T1000 (cell line): ENCODE results near the gene BTC.
"Not testable (repeated sequence)": the region's sequence is repeated elsewhere in the genome, so short reads cannot be mapped to it uniquely, and the experiment has no call there.

Experiments
- DNase-seq: peaks from one replicate; lab custom pipeline; 2025; ENCODE audit warnings: mixed read lengths; lab: John Stamatoyannopoulos, UW

The BTC gene, protein sequence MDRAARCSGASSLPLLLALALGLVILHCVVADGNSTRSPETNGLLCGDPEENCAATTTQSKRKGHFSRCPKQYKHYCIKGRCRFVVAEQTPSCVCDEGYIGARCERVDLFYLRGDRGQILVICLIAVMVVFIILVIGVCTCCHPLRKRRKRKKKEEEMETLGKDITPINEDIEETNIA

DNA sequence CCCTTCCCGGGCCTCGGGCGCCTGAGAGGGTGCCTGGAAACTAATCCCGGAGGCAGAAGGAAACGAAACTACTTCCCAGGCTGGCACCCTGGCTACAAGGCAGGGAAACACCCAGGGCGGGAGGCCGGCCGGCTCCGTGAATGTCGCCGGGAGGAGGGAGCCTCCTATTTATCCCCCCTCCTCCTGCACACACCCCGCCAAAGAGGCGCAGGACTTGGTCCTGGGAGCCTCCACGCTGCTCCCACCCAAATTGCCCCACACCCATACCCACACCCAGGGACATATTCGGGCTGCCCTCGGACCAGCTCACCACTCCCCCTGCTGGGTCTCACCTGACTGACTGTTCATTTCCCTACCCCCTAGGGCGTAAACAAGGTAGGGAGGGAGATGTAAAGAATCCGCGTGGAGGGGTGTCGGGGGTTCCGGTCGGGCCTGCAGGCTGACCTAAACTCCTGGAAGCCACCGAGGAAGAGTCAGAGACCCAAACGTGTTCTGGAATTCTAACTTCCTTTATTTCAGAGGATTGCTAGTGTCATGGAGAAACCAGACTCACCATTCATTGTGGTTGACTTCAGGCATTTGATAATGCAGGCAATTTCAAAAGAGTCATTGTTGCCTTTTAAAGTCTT is at the start of gene BTC:
Gene BTC, minus strand, starts transcription at position 142 of the 629 bp plus-strand sequence. CDS start 198 bp downstream, outside the sequence.
- no peak for DNase-seq

GRCh38 chr4:74840936-74841509 is 46.7 kb upstream of the BTC start:
- no peak for DNase-seq

DNA sequence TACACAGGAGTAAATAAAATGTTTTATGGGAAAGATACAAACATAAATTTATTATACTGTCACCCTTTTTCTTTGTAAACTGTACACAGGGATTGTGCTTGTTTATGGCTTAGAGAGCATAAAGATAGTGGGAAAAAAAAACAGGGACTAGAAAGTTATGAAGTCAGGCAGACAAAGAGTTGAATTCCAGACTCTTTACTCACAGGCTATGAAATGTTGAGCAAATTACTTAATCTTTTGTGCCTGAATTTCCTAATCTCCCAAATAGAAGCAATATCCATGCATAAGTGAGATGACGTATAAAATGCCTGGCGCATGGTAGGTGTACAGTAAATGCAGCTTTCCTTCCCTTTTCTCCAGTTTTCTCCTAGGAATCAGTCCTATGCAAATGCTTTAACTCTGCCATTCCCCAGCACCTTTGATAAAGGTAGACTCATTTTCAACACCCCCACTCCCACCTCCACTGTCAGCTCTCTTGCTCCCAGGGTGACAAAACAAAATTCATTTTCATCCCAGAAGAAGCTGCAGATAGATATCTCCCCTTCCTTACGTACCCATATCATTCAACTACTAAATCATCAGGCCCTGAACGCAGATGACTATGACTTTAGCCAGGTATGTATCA is 44.5 kb upstream of the BTC start:
- no peak for DNase-seq

DNA sequence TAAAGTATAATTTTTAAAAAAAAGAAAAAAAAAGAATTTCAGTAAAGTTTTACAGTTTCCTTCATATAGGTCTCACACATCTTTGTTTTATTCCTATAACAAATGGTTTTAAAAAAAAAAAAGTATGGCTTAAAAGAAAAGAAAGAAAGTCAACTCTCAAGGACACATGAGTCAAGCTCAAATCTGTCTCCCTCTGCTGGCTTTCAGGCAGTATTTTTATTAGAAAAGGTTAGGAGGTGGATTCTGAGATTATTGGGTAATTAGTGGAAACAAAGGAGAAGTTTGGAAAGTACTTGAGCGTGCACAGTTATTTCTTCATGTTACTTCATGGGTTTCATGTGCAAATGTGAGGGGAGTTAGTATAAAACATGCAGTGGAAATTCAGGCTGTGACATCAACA is 36.6 kb upstream of the BTC start:
- no peak for DNase-seq

DNA sequence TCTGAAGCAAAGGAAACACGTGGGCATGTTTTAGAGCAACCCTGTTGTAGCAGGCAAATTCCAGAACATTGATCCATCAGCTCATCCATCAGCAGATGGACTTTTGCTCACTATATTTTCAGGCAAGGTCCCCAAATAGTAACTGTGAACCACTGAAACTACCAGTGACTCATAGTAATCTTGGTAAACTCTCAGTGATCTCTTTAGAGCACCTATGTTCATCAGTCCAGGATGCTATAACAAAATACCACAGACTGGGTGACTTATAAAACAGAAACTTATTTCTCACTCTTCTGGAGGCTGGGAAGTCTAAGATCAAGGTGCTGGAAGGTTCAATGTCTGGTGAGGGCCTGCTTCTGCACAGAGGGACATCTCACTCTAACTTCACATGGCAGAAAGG is 28.9 kb upstream of the BTC start:
- no peak for DNase-seq

DNA sequence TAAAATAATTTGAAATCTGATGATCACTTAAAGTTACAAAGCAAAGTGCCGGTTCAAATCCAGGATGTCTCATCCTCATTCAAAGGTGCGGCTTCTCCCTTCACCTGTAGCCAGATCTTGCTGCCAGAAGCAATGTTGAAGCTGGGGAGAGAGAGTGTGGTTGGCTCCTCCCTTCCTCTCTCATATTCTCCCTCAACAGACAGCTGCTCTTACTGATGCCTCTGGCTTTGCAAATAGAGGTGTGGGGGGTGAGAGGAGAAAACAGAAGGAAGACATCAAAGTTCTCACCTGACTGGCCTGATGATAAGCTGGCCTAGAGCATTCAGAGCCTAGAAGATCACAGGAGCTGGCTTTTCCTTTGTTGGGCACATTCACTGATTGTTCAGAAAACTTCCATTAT is 28.3 kb upstream of the BTC start:
- DNase-seq = no peak

- no peak for DNase-seq
These were observed 27.2 kb upstream of the BTC start for GRCh38 chr4:74821541-74821940.

DNA sequence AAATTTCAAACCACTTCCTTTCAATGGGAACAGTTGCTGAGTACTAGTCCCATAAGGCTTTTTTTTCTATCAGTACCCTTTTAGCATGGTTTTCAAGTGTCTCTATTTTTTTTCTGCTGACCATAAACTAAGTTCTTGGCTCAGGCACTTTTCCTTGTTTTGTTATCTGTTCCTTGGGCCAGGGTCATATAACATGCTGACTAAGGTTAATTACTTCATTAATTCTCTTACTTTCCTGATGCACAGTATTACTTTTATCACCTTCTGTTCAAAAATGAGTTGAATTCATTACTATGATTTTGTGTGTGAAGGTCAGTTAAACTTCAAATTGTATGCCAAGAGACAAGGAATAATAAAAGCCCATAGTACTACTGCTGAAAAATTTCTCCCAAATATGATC is 19.7 kb upstream of the BTC start:
- DNase-seq = no peak

- not testable (repeated sequence) for DNase-seq
These were observed 17.7 kb upstream of the BTC start for GRCh38 chr4:74812056-74812455.

- DNase-seq = peak; percentile 12
These were observed 11.3 kb upstream of the BTC start for GRCh38 chr4:74805601-74806000.

DNA sequence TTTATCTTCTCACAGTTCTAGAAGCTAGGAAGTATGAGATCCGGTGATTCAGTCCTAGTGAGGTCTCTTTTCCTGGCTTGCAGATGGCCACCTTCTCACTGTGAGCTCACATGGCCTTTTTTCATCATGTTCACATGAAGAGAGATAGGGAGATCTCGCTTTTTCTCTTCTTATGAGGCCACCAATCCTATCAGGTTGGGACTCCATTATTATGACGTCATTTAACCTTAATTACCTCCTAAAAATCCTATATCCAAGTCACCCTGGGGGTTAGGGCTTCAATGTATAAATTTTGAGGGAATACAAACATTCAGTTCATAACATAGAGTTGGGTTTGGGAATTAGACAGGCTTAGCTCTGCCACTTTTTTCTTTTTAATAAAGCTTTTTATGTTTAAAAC is 6.0 kb upstream of the BTC start:
- no peak for DNase-seq

DNA sequence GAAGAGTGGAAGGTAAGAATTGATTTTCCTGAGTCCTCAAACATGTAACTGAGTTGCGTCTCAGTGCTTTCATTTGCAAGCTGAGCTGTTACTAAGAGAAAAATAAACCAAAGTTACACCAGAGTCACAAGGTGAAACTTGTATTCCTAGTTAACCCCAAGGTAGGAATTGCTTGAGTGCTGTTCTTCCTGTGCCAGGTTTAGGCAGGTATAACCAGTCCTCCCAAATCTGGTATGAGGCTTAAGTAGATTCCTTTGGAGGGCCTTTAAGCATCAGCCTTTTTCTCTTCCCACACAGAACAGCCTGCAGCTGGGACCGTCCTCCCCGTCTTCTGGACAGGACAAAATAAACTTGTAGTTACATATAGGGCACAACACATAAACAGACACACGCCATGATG is 2.3 kb upstream of the BTC start:
- DNase-seq = no peak

DNA sequence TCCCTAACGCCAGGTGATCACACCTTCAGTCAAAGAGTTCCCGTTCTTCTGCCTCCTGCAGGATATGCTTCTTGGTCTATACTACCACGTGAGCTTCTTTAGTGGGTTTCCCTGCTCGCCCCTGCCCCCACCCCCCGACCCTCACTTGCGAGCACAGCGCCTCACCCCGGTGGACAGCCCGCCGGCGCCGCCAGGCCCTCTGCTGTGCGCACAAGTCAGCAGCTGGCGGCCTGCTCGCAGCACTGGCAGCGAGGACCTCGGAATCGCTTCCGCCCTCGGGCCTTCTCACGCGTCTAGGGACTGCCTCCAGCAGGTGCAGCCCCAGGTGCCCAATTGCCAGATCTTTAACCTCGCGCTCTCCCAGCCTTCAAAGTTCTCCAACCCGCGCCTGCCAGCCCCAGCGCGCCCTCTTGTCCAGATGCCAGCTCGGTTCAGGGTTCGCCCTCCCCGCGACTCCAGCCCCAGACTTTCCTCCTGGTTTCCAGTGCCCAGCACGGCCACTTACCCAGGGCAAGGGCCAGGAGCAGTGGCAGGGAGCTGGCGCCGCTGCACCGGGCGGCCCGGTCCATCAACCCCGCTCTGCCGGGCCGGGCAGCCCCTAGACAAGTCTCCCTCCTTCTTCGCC is 454 bp downstream of the BTC start:
- DNase-seq = no peak

- no peak for DNase-seq
These were observed 3.7 kb downstream of the BTC start for GRCh38 chr4:74790652-74791051.

- DNase-seq = no peak
These were observed 4.8 kb downstream of the BTC start for GRCh38 chr4:74789518-74789917.

- no peak for DNase-seq
These were observed 16.8 kb downstream of the BTC start for GRCh38 chr4:74777531-74777930.

GRCh38 chr4:74772783-74773182 is 21.5 kb downstream of the BTC start:
- no peak for DNase-seq

GRCh38 chr4:74772106-74772505 is 22.2 kb downstream of the BTC start:
- DNase-seq = no peak

GRCh38 chr4:74770226-74770910 is 24.0 kb downstream of the BTC start:
- DNase-seq = no peak

GRCh38 chr4:74768857-74769525 is 25.3 kb downstream of the BTC start:
- DNase-seq = peak; percentile 48

DNA sequence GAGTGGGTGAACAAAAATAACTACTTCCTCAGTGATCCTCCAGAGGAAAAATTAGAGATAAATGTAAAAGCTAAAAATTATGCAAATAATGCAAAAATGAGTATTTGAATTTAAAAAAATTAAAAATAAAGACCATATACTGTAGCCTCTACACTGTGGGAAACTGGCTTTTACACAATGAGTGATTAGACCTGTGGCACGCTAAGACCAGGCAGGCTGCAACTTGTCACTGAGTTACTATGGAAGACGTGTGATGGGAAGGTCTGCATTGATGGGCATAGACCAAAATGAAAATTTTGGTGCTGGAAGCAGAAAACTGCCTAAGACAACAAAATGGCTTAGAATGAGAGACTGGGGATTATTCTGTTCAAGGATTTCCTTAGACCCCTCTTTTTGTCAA is 30.2 kb downstream of the BTC start:
- DNase-seq = no peak
